MCF 10A (cell line): ENCODE results near the gene C9orf43. TPM values are rescaled to one million over a fixed set of nuclear protein-coding genes. Genes with fewer than 3 reads are reported as not detected.

ENCODE experiments used
- BruUV-seq: library from RNA; stranded (reverse); fragments of 400-500 nt; replicated peaks from 2 replicates; lab custom pipeline; 2021; lab: Mats Ljungman, UMichigan
- CTCF ChIA-PET: fragments of 300-600 bp; sonication (Branson Sonifier 250); formaldehyde crosslinking; extraction: SDS; loops from one replicate; lab custom pipeline; 2021; ENCODE audit warnings: antibody characterized with exemption, inconsistent platforms; lab: Yijun Ruan, JAX
- POLR2A ChIA-PET: fragments of 300-600, 350-650 bp; sonication (Branson Sonifier 250); formaldehyde crosslinking; extraction: SDS; loops from one replicate; lab custom pipeline; 2020; ENCODE audit warnings: antibody characterized with exemption, inconsistent platforms; lab: Yijun Ruan, JAX
- DNase-seq: peaks from one replicate; pipeline ENCODE4 v3.0.0-alpha.2; 2018; ENCODE audit not compliant: unreplicated experiment
- H3K27ac Mint-ChIP-seq: one replicate; pipeline ENCODE4 v1.8.0; 2022; ENCODE audit warnings: mild to moderate bottlenecking, low read depth, mixed read lengths; ENCODE audit not compliant: unreplicated experiment
- H3K27me3 Mint-ChIP-seq: one replicate; pipeline ENCODE4 v1.8.0; 2022; ENCODE audit warnings: mixed read lengths; ENCODE audit not compliant: insufficient read depth, unreplicated experiment
- H3K36me3 Mint-ChIP-seq: one replicate; pipeline ENCODE4 v1.8.0; 2022; ENCODE audit warnings: mild to moderate bottlenecking, moderate library complexity, mixed read lengths; ENCODE audit not compliant: insufficient read depth, unreplicated experiment
- H3K4me1 Mint-ChIP-seq: one replicate; pipeline ENCODE4 v1.8.0; 2022; ENCODE audit warnings: mixed read lengths; ENCODE audit not compliant: insufficient read depth, unreplicated experiment
- H3K4me3 Mint-ChIP-seq: one replicate; pipeline ENCODE4 v1.8.0; 2022; ENCODE audit warnings: mild to moderate bottlenecking, moderate library complexity, mixed read lengths; ENCODE audit not compliant: unreplicated experiment
- H3K9me3 Mint-ChIP-seq: one replicate; pipeline ENCODE4 v1.8.0; 2022; ENCODE audit warnings: mixed read lengths; ENCODE audit not compliant: unreplicated experiment
- CTCF ChIP-seq: fragments of 200-600 bp; IDR thresholded peaks from one replicate; pipeline ENCODE4 v1.8.0; 2022; ENCODE audit warnings: antibody characterized with exemption, mild to moderate bottlenecking; ENCODE audit not compliant: unreplicated experiment
- intact Hi-C: fragments of 100-400 bp; cut with micrococcal nuclease; formaldehyde crosslinking; loops from 2 replicates; pipeline ENCODE4 v1.14.1; 2022
- total RNA-seq: library from RNA; stranded (reverse); gene quantifications from 2 replicates; pipeline ENCODE4 v1.2.3, GENCODE V29; 2022

The C9orf43 gene
- total RNA-seq, 1 experiment from 2014 or later: 0.84 TPM

DNA sequence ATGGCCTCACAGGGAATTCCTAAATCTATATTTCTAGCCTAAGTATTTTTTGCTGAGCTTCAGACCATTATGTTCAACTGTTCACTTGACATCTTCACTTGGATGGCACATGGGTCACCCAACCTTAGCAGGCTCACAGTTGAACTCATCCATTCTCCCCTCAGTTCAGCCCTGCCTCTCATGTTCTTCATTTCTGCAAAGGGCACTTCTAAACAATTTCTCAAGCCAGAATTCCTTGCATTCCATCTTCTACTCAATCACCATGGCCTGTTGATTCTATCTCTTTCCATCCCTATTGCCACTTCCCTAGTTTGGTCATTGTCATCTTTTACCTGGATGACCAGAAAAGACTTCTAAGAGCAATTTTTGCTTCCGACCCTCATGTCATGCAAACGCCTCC is 45.7 kb downstream of the C9orf43 start:
- Mint-ChIP-seq H3K27ac (no peak overlapping the region), H3K4me1 (peaks cover 10% of the 10 kb centered on the region), H3K27me3 (no peaks in the 10 kb centered on the region), H3K9me3 (no peaks in the 10 kb centered on the region), H3K4me3 (no peak overlapping the region), H3K36me3 (no peaks in the 10 kb centered on the region)
- CTCF ChIA-PET: interaction anchor here (0.5 to 5.9 kb wide), 3 partner anchors 110 to 219 kb away, joined by 3 to 67 read pairs (median 3); no protein-coding TSS in a partner anchor
- BruUV-seq: no TSS peak
- no peak for TF ChIP-seq CTCF
- no peak for DNase-seq
- POLR2A ChIA-PET: no interaction called here
- intact Hi-C loops: no loop called here

DNA sequence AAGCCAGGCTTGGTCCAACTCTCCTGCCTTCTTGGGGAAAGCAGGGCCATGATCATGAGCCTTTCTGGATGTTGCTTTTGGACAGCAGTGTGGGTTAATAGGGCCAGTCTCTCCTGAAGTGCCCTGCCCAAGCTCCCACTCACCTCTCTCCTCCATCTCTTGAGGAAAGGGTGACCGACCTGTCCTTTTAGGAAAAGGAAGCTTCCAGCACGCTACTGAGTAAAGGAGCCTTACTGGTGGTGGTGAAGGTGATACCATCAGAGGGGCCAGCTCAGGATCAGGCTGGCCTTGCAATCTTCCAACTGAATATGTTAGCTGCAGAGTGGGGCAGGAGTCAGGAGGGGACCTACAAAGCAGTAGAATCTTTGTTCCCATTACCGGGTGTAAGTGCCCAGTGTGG is 50.7 kb downstream of the C9orf43 start:
- CTCF ChIA-PET: interaction anchor here (1.0 kb wide), 1 partner anchor 194 kb away, joined by 3 read pairs; no protein-coding TSS in a partner anchor
- no peaks in the 10 kb centered on the region for H3K9me3 Mint-ChIP-seq
- no peak for TF ChIP-seq CTCF

DNA sequence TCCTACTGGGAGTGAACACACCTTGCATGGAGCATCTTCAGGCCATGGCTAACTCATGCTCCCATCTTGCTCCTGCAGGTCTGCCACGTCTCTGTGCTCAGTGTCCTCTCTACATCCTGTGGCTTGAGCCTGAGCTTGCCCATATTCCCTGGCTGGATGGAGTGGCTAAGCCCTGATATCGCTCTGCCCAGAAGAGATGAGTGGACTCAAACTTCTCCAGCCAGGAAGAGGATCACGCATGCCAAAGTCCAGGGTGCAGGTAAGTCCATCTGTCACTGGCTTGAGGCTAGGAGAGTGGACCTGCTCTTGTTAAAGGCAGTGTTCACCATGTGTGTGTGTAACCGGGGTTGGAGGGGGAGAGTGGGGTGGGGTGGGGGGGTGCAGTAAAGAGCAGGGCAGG is 51.4 kb downstream of the C9orf43 start:
- TF ChIP-seq CTCF: no peak
- intact Hi-C loops: no loop called here
- H3K4me3 Mint-ChIP-seq: no peak overlapping the region
- no peaks in the 10 kb centered on the region for H3K36me3 Mint-ChIP-seq
- no peaks in the 10 kb centered on the region for H3K4me1 Mint-ChIP-seq
- no peak overlapping the region for H3K27ac Mint-ChIP-seq
- H3K27me3 Mint-ChIP-seq: no peaks in the 10 kb centered on the region
- no peak for DNase-seq
- CTCF ChIA-PET: no interaction called here
- POLR2A ChIA-PET: no interaction called here
- no TSS peak for BruUV-seq
- H3K9me3 Mint-ChIP-seq: no peaks in the 10 kb centered on the region

More for the DNA sequence above, 50.7 kb downstream of the C9orf43 start:
- Mint-ChIP-seq H3K27me3 (no peaks in the 10 kb centered on the region), H3K4me3 (no peak overlapping the region), H3K4me1 (peaks cover 3% of the 10 kb centered on the region), H3K36me3 (no peaks in the 10 kb centered on the region), H3K27ac (no peak overlapping the region)
- BruUV-seq: no TSS peak
- no peak for DNase-seq
- POLR2A ChIA-PET: no interaction called here
- intact Hi-C loops: no loop called here

- intact Hi-C loops: no loop called here
- Mint-ChIP-seq H3K36me3 (no peaks in the 10 kb centered on the region), H3K27me3 (no peaks in the 10 kb centered on the region), H3K27ac (no peak overlapping the region), H3K9me3 (no peaks in the 10 kb centered on the region), H3K4me1 (no peaks in the 10 kb centered on the region), H3K4me3 (no peak overlapping the region)
- CTCF ChIA-PET: interaction anchor here (0.6 to 0.9 kb wide), 2 partner anchors 195 to 272 kb away, joined by 3 to 4 read pairs; no protein-coding TSS in a partner anchor
- DNase-seq: no peak
- BruUV-seq: no TSS peak
- no peak for TF ChIP-seq CTCF
- POLR2A ChIA-PET: no interaction called here
Measured at GRCh38 chr9:113462781-113463286, 52.3 kb downstream of the C9orf43 start.
